OCI-LY7 (cell line): ENCODE data around the gene STMN3. TPM values are rescaled to one million over a fixed set of nuclear protein-coding genes. Genes with fewer than 3 reads are reported as not detected.

Experiments used
- BruUV-seq: library from RNA; stranded (reverse); fragments of 400-500 nt; replicated peaks from 2 replicates; lab custom pipeline; 2021; lab: Mats Ljungman, UMichigan
- CTCF ChIA-PET: fragments of 300-600 bp; sonication (Branson Sonifier 250); formaldehyde crosslinking; loops from one replicate; lab custom pipeline; 2022; ENCODE audit warnings: antibody characterized with exemption; ENCODE audit not compliant: unreplicated experiment; lab: Charles Lee
- POLR2A ChIA-PET: fragments of 300-600 bp; sonication (Branson Sonifier 250); formaldehyde crosslinking; loops from one replicate; lab custom pipeline; 2022; ENCODE audit warnings: antibody characterized with exemption; lab: Charles Lee
- DNase-seq: peaks from one replicate; pipeline ENCODE4 v3.0.0-alpha.2; 2015; ENCODE audit warnings: low spot score
- H2AFZ ChIP-seq: fragments of 200-600 bp; sonication (generic), shearing (Covaris generic); 2 replicates; pipeline ENCODE4 v1.6.1; 2014; ENCODE audit warnings: mild to moderate bottlenecking, antibody characterized with exemption, low read length, moderate library complexity
- H3K27ac ChIP-seq: fragments of 200-600 bp; sonication (generic); 2 replicates; pipeline ENCODE4 v1.5.1; 2014; ENCODE audit warnings: mixed run types, low read depth, mild to moderate bottlenecking, moderate library complexity, low read length, inconsistent platforms; ENCODE audit not compliant: poor library complexity, severe bottlenecking
- H3K36me3 ChIP-seq: fragments of 200-600 bp; sonication (generic); 2 replicates; pipeline ENCODE4 v1.6.1; 2014; ENCODE audit warnings: mild to moderate bottlenecking, antibody characterized with exemption, low read length, moderate library complexity, mixed read lengths; ENCODE audit not compliant: insufficient read depth
- H3K4me1 ChIP-seq: fragments of 200-600 bp; sonication (generic); 2 replicates; pipeline ENCODE4 v1.5.1; 2014; ENCODE audit warnings: mild to moderate bottlenecking, low read length; ENCODE audit not compliant: insufficient read depth, poor library complexity, severe bottlenecking
- H3K4me2 ChIP-seq: fragments of 200-600 bp; sonication (generic); 2 replicates; pipeline ENCODE4 v1.6.1; 2014; ENCODE audit warnings: mild to moderate bottlenecking, low read length
- H3K4me3 ChIP-seq: fragments of 200-600 bp; sonication (generic); 2 replicates; pipeline ENCODE4 v1.5.1; 2014; ENCODE audit warnings: mild to moderate bottlenecking, low read depth, low read length; ENCODE audit not compliant: poor library complexity, severe bottlenecking
- H3K79me2 ChIP-seq: fragments of 200-600 bp; sonication (generic); 2 replicates; pipeline ENCODE4 v1.6.1; 2016; ENCODE audit warnings: low read depth, mild to moderate bottlenecking, low read length, moderate library complexity, mixed read lengths; ENCODE audit not compliant: insufficient read depth
- H3K9me2 ChIP-seq: fragments of 200-600 bp; sonication (generic); 2 replicates; pipeline ENCODE4 v1.6.1; 2016; ENCODE audit warnings: mild to moderate bottlenecking, low read length, mixed read lengths; ENCODE audit not compliant: insufficient read depth
- H3K9me3 ChIP-seq: fragments of 200-600 bp; sonication (generic); 2 replicates; pipeline ENCODE4 v1.6.1; 2014; ENCODE audit warnings: mild to moderate bottlenecking, mixed run types, low read length, mixed read lengths
- H4K20me1 ChIP-seq: fragments of 200-600 bp; sonication (generic); 2 replicates; pipeline ENCODE4 v1.6.1; 2014; ENCODE audit warnings: mild to moderate bottlenecking, antibody characterized with exemption, low read length, moderate library complexity, mixed read lengths; ENCODE audit not compliant: insufficient read depth
- CTCF ChIP-seq: fragments of 200-600 bp; sonication (generic); conservative IDR thresholded peaks from 2 replicates; pipeline ENCODE4 v1.5.1; 2014; ENCODE audit warnings: mild to moderate bottlenecking, antibody characterized with exemption, low read length, moderate library complexity, mixed read lengths
- EZH2phosphoT487 ChIP-seq: fragments of 200-600 bp; sonication (generic); IDR thresholded peaks from 2 replicates; pipeline ENCODE4 v1.6.1; 2018; ENCODE audit warnings: low read depth, borderline replicate concordance, mild to moderate bottlenecking, mixed run types, antibody characterized with exemption, low read length, moderate library complexity, mixed read lengths
- intact Hi-C: fragments of 100-400 bp; cut with micrococcal nuclease; formaldehyde crosslinking; loops from one replicate; pipeline ENCODE4 v1.10.0; 2022; ENCODE audit not compliant: unreplicated experiment
- total RNA-seq, 2 experiments: library from RNA; depleted of rRNA in 1 of 2; stranded (reverse); fragments of >200 nt in 1 of 2; shearing (Covaris generic) in 1 of 2; gene quantifications; 2 replicates each; pipeline ENCODE4 v1.2.3, GENCODE V29; 2014 to 2022

Gene STMN3
- total RNA-seq, 2 experiments from 2014 or later: 6.7 TPM

- POLR2A ChIA-PET: no interaction called here
- Histone ChIP-seq H3K9me2 (no peaks in the 10 kb centered on the region), H3K4me3 (no peak overlapping the region), H3K79me2 (no peaks in the 10 kb centered on the region), H2AFZ (no peak overlapping the region), H3K4me2 (no peak overlapping the region), H4K20me1 (no peaks in the 10 kb centered on the region), H3K27ac (no peak overlapping the region), H3K36me3 (peaks cover 34% of the 10 kb centered on the region), H3K4me1 (no peaks in the 10 kb centered on the region), H3K9me3 (no peaks in the 10 kb centered on the region)
- CTCF ChIA-PET: no interaction called here
- no peak for TF ChIP-seq CTCF
- no peak for TF ChIP-seq EZH2phosphoT487
- no TSS peak for BruUV-seq
- intact Hi-C loops: no loop called here
- DNase-seq: no peak
Observed at GRCh38 chr20:63679799-63680305, 26.6 kb upstream of the STMN3 start.

GRCh38 chr20:63678667-63679465 lies 25.6 kb upstream of the STMN3 start:
- POLR2A ChIA-PET: no interaction called here
- no peaks in the 10 kb centered on the region for H3K9me3 ChIP-seq
- TF ChIP-seq EZH2phosphoT487: no peak
- TF ChIP-seq CTCF: no peak
- CTCF ChIA-PET: no interaction called here
- no peaks in the 10 kb centered on the region for H4K20me1 ChIP-seq
- no peaks in the 10 kb centered on the region for H3K4me1 ChIP-seq
- H3K36me3 ChIP-seq: peaks cover 42% of the 10 kb centered on the region
- DNase-seq: no peak
- intact Hi-C loops: no loop called here
- no peaks in the 10 kb centered on the region for H3K79me2 ChIP-seq
- BruUV-seq: no TSS peak
- no peak overlapping the region for H2AFZ ChIP-seq
- no peak overlapping the region for H3K4me3 ChIP-seq
- no peak overlapping the region for H3K4me2 ChIP-seq
- H3K9me2 ChIP-seq: no peaks in the 10 kb centered on the region
- H3K27ac ChIP-seq: no peak overlapping the region

GRCh38 chr20:63678071-63678470 lies 24.8 kb upstream of the STMN3 start:
- H4K20me1 ChIP-seq: no peaks in the 10 kb centered on the region
- no peaks in the 10 kb centered on the region for H3K4me1 ChIP-seq
- H3K9me2 ChIP-seq: no peaks in the 10 kb centered on the region
- H3K79me2 ChIP-seq: no peaks in the 10 kb centered on the region
- H3K4me2 ChIP-seq: no peak overlapping the region
- H3K36me3 ChIP-seq: peaks cover 45% of the 10 kb centered on the region
- no peak for DNase-seq
- ChIA-PET POLR2A (no interaction called here), CTCF (no interaction called here)
- intact Hi-C loops: no loop called here
- TF ChIP-seq CTCF (no peak), EZH2phosphoT487 (no peak)
- H3K9me3 ChIP-seq: no peaks in the 10 kb centered on the region
- no peak overlapping the region for H2AFZ ChIP-seq
- H3K4me3 ChIP-seq: no peak overlapping the region
- BruUV-seq: no TSS peak
- no peak overlapping the region for H3K27ac ChIP-seq
